CD8-positive, alpha-beta memory T cell (primary cell): ENCODE measurements around the gene NSUN3. TPM values are rescaled to one million over a fixed set of nuclear protein-coding genes. Genes with fewer than 3 reads are reported as not detected.
"Not testable (repeated sequence)": the region's sequence is repeated elsewhere in the genome, so short reads cannot be mapped to it uniquely, and the experiment has no call there.

ENCODE experiments used
- CTCF ChIA-PET: fragments of 350-600 bp; sonication (Branson Sonifier 250); formaldehyde crosslinking; loops from one replicate; lab custom pipeline; 2021; ENCODE audit warnings: antibody characterized with exemption; lab: Charles Lee
- POLR2A ChIA-PET: fragments of 350-600 bp; sonication (Branson Sonifier 250); formaldehyde crosslinking; loops from one replicate; lab custom pipeline; 2021; ENCODE audit warnings: antibody characterized with exemption; lab: Charles Lee
- DNase-seq, 5 donors: peaks; one replicate each; pipeline versions ENCODE4 v3.0.0 to v3.0.0-alpha.2; 2020 to 2022; ENCODE audit warnings: mixed read lengths in 1 of 5
- H3K27ac ChIP-seq: one replicate; pipeline ENCODE4 v1.7.0; 2013; ENCODE audit warnings: low read depth, mild to moderate bottlenecking, low read length, moderate library complexity
- H3K27me3 ChIP-seq: 2 replicates; pipeline ENCODE4 v1.7.0; 2013; ENCODE audit warnings: low read length, mild to moderate bottlenecking; ENCODE audit not compliant: insufficient read depth, poor library complexity, severe bottlenecking
- H3K36me3 ChIP-seq: 2 replicates; pipeline ENCODE4 v1.7.0; 2013; ENCODE audit warnings: mild to moderate bottlenecking, low read length, moderate library complexity; ENCODE audit not compliant: insufficient read depth
- H3K4me1 ChIP-seq: 2 replicates; pipeline ENCODE4 v1.7.0; 2013; ENCODE audit warnings: mild to moderate bottlenecking, low read length, moderate library complexity; ENCODE audit not compliant: insufficient read depth
- H3K4me3 ChIP-seq: 2 replicates; pipeline ENCODE4 v1.7.0; 2013; ENCODE audit warnings: mild to moderate bottlenecking, low read length
- H3K9me3 ChIP-seq: 2 replicates; pipeline ENCODE4 v1.7.0; 2013; ENCODE audit warnings: mild to moderate bottlenecking, low read length
- H3K27ac Mint-ChIP-seq, 8 donors: one replicate each; pipeline ENCODE4 v1.8.0; 2020 to 2021; ENCODE audit warnings: mixed read lengths in 8 of 8, mild to moderate bottlenecking in 6 of 8, inconsistent platforms in 3 of 8, moderate library complexity in 3 of 8
- H3K27me3 Mint-ChIP-seq, 2 donors: one replicate each; pipeline ENCODE4 v1.8.0; 2020 to 2021; ENCODE audit warnings: mixed read lengths in 2 of 2, mild to moderate bottlenecking in 1 of 2, moderate library complexity in 1 of 2
- H3K36me3 Mint-ChIP-seq, 3 donors: one replicate each; pipeline ENCODE4 v1.8.0; 2020 to 2021; ENCODE audit warnings: mixed read lengths in 3 of 3, inconsistent platforms in 1 of 3, mild to moderate bottlenecking in 1 of 3
- H3K4me1 Mint-ChIP-seq, 3 donors: one replicate each; pipeline ENCODE4 v1.8.0; 2020 to 2021; ENCODE audit warnings: mixed read lengths in 3 of 3, inconsistent platforms in 1 of 3, mild to moderate bottlenecking in 1 of 3
- H3K4me3 Mint-ChIP-seq, 7 donors: one replicate each; pipeline ENCODE4 v1.8.0; 2020 to 2021; ENCODE audit warnings: mixed read lengths in 7 of 7, mild to moderate bottlenecking in 6 of 7, moderate library complexity in 4 of 7, inconsistent platforms in 2 of 7
- H3K9me3 Mint-ChIP-seq, 5 donors: one replicate each; pipeline ENCODE4 v1.8.0; 2020 to 2022; ENCODE audit warnings: mixed read lengths in 5 of 5, mild to moderate bottlenecking in 3 of 5, moderate library complexity in 2 of 5, inconsistent platforms in 1 of 5
- polyA plus RNA-seq: library from polyadenylated mRNA; unstranded; fragments of 300-500 nt; fragmentation: Illumina TruSeq; gene quantifications from one replicate; pipeline ENCODE4 v1.2.3, GENCODE V29; 2021
- total RNA-seq, 2 experiments: library from RNA; stranded (reverse); gene quantifications; one replicate each; pipeline ENCODE4 v1.2.3, GENCODE V29; 2021

NSUN3 gene
- total and polyA plus RNA-seq, 3 experiments from 2014 or later: 6.8 to 14.4 (median 13.4) TPM

GRCh38 chr3:94070341-94070911 lies 7.6 kb downstream of the NSUN3 start:
- Histone ChIP-seq H3K4me1 (peaks cover 8% of the 10 kb centered on the region), H3K9me3 (no peaks in the 10 kb centered on the region), H3K27ac (no peak overlapping the region), H3K27me3 (no peaks in the 10 kb centered on the region), H3K4me3 (no peak overlapping the region), H3K36me3 (peaks cover 19% of the 10 kb centered on the region)
- Mint-ChIP-seq H3K4me1 (peaks cover 49 to 87% (median 82%) of the 10 kb centered on the region in 3 donors), H3K4me3 (no peak overlapping the region), H3K9me3 (no peaks in the 10 kb centered on the region), H3K27ac (no peak overlapping the region), H3K27me3 (no peaks in the 10 kb centered on the region), H3K36me3 (peaks cover 3 to 70% (median 19%) of the 10 kb centered on the region in 3 donors)
- no peak for DNase-seq
- ChIA-PET CTCF (interaction anchor here (0.9 to 1.6 kb wide), 8 partner anchors 9 to 72 kb away, joined by 3 to 7 read pairs (median 3); no protein-coding TSS in a partner anchor), POLR2A (no interaction called here)

GRCh38 chr3:94071713-94072284 lies 8.9 kb downstream of the NSUN3 start:
- Histone ChIP-seq H3K9me3 (no peaks in the 10 kb centered on the region), H3K27ac (no peak overlapping the region), H3K36me3 (peaks cover 19% of the 10 kb centered on the region), H3K27me3 (no peaks in the 10 kb centered on the region), H3K4me3 (no peak overlapping the region), H3K4me1 (no peaks in the 10 kb centered on the region)
- Mint-ChIP-seq H3K4me3 (peak overlapping the region in 1 of 7 donors; percentile 6), H3K27ac (peak overlapping the region in 2 of 8 donors; percentile 3 to 32), H3K9me3 (no peaks in the 10 kb centered on the region), H3K4me1 (peaks cover 38 to 81% (median 77%) of the 10 kb centered on the region in 3 donors), H3K27me3 (no peaks in the 10 kb centered on the region), H3K36me3 (peaks cover 7 to 74% (median 21%) of the 10 kb centered on the region in 3 donors)
- ChIA-PET POLR2A (no interaction called here), CTCF (no interaction called here)
- DNase-seq: no peak

- H3K36me3 Mint-ChIP-seq: peaks cover 4 to 68% (median 16%) of the 10 kb centered on the region in 3 donors
These were observed 13.2 kb downstream of the NSUN3 start for GRCh38 chr3:94076055-94076454.

GRCh38 chr3:94080552-94080951 lies 17.7 kb downstream of the NSUN3 start:
- H3K36me3 Mint-ChIP-seq: peaks cover 4 to 61% (median 12%) of the 10 kb centered on the region in 3 donors
- H3K27me3 Mint-ChIP-seq, H3K9me3 ChIP-seq, H3K9me3 Mint-ChIP-seq, H3K27me3 ChIP-seq, H3K27ac ChIP-seq, H3K36me3 ChIP-seq, H3K4me3 ChIP-seq: not testable (repeated sequence)
- ChIA-PET CTCF (interaction anchor here (1.3 kb wide), 1 partner anchor 10 kb away, joined by 3 read pairs; no protein-coding TSS in a partner anchor), POLR2A (interaction anchor here (2.3 kb wide), 1 partner anchor 17 kb away, joined by 8 read pairs; the partner anchor contains the start of genes DHFR2 and NSUN3)
- H3K4me1 ChIP-seq: peaks cover 18% of the 10 kb centered on the region
- peak overlapping the region in 6 of 7 donors; percentile 12 to 76 (median 30) for H3K4me3 Mint-ChIP-seq
- DNase-seq: peak in 2 of 5 donors; percentile 5 to 16
- H3K27ac Mint-ChIP-seq: peak overlapping the region in 7 of 8 donors; percentile 3 to 79 (median 48)
- H3K4me1 Mint-ChIP-seq: peaks cover 41 to 79% (median 69%) of the 10 kb centered on the region in 3 donors

More at GRCh38 chr3:94076055-94076454, 13.2 kb downstream of the NSUN3 start:
- peaks cover 16% of the 10 kb centered on the region for H3K4me1 ChIP-seq
- no peaks in the 10 kb centered on the region for H3K9me3 Mint-ChIP-seq
- H3K36me3 ChIP-seq: peaks cover 11% of the 10 kb centered on the region
- no peak for DNase-seq
- H3K4me1 Mint-ChIP-seq: peaks cover 58 to 93% (median 85%) of the 10 kb centered on the region in 3 donors
- no peak overlapping the region for H3K27ac ChIP-seq
- H3K27ac Mint-ChIP-seq: no peak overlapping the region
- H3K27me3 ChIP-seq: no peaks in the 10 kb centered on the region
- no peaks in the 10 kb centered on the region for H3K9me3 ChIP-seq
- no peak overlapping the region for H3K4me3 ChIP-seq
- no peaks in the 10 kb centered on the region for H3K27me3 Mint-ChIP-seq
- ChIA-PET CTCF (no interaction called here), POLR2A (no interaction called here)
- H3K4me3 Mint-ChIP-seq: no peak overlapping the region

- CTCF ChIA-PET: interaction anchor here (1.2 kb wide), 1 partner anchor 77 kb away, joined by 3 read pairs; no protein-coding TSS in a partner anchor
- Mint-ChIP-seq H3K4me3 (no peak overlapping the region), H3K36me3 (peaks cover 0 to 57% (median 10%) of the 10 kb centered on the region in 3 donors), H3K27ac (peak overlapping the region in 6 of 8 donors; percentile 7 to 79 (median 27)), H3K9me3 (no peaks in the 10 kb centered on the region), H3K4me1 (peaks cover 43 to 67% (median 65%) of the 10 kb centered on the region in 3 donors), H3K27me3 (no peaks in the 10 kb centered on the region)
- Histone ChIP-seq H3K27me3 (no peaks in the 10 kb centered on the region), H3K36me3 (peaks cover 6% of the 10 kb centered on the region), H3K4me3 (no peak overlapping the region), H3K4me1 (peaks cover 18% of the 10 kb centered on the region), H3K27ac (no peak overlapping the region), H3K9me3 (no peaks in the 10 kb centered on the region)
- POLR2A ChIA-PET: interaction anchor here (2.3 kb wide), 1 partner anchor 18 kb away, joined by 8 read pairs; the partner anchor contains the start of genes DHFR2 and NSUN3
- no peak for DNase-seq
These were observed 19.0 kb downstream of the NSUN3 start for GRCh38 chr3:94081884-94082283.

GRCh38 chr3:94082391-94082937 lies 19.6 kb downstream of the NSUN3 start:
- peaks cover 6% of the 10 kb centered on the region for H3K36me3 ChIP-seq
- H3K4me3 ChIP-seq: no peak overlapping the region
- ChIA-PET CTCF (interaction anchor here (1.2 kb wide), 1 partner anchor 78 kb away, joined by 3 read pairs; no protein-coding TSS in a partner anchor), POLR2A (no interaction called here)
- Mint-ChIP-seq H3K36me3 (peaks cover 0 to 57% (median 10%) of the 10 kb centered on the region in 3 donors), H3K4me3 (no peak overlapping the region), H3K9me3 (no peaks in the 10 kb centered on the region), H3K27ac (peak overlapping the region in 2 of 8 donors; percentile 17 to 37), H3K27me3 (no peaks in the 10 kb centered on the region), H3K4me1 (peaks cover 40 to 66% (median 60%) of the 10 kb centered on the region in 3 donors)
- no peaks in the 10 kb centered on the region for H3K9me3 ChIP-seq
- no peaks in the 10 kb centered on the region for H3K27me3 ChIP-seq
- DNase-seq: no peak
- H3K4me1 ChIP-seq: peaks cover 18% of the 10 kb centered on the region
- H3K27ac ChIP-seq: no peak overlapping the region

GRCh38 chr3:94083261-94083660 lies 20.4 kb downstream of the NSUN3 start:
- Mint-ChIP-seq H3K36me3 (peaks cover 0 to 59% (median 14%) of the 10 kb centered on the region in 3 donors), H3K4me1 (peaks cover 32 to 58% (median 52%) of the 10 kb centered on the region in 3 donors), H3K4me3 (peak overlapping the region in 1 of 7 donors; percentile 15), H3K9me3 (no peaks in the 10 kb centered on the region), H3K27me3 (no peaks in the 10 kb centered on the region), H3K27ac (peak overlapping the region in 2 of 8 donors; percentile 32 to 60)
- Histone ChIP-seq H3K27me3 (no peaks in the 10 kb centered on the region), H3K27ac (no peak overlapping the region), H3K4me1 (peaks cover 18% of the 10 kb centered on the region), H3K36me3 (peaks cover 6% of the 10 kb centered on the region), H3K4me3 (no peak overlapping the region), H3K9me3 (no peaks in the 10 kb centered on the region)
- POLR2A ChIA-PET: no interaction called here
- DNase-seq: no peak
- CTCF ChIA-PET: no interaction called here
